HUES6 (cell line): ENCODE measurements around the gene TOMM7.

Experiments used
- H3K27ac ChIP-seq: 2 replicates; pipeline ENCODE4 v1.7.0; 2013; ENCODE audit warnings: low read depth, mild to moderate bottlenecking, low read length, inconsistent platforms
- H3K27me3 ChIP-seq: 2 replicates; pipeline ENCODE4 v1.6.1; 2013; ENCODE audit warnings: low read length; ENCODE audit not compliant: control insufficient read depth, insufficient read depth
- H3K36me3 ChIP-seq: 2 replicates; pipeline ENCODE4 v1.6.1; 2013; ENCODE audit warnings: low read length; ENCODE audit not compliant: control insufficient read depth, insufficient read depth
- H3K4me1 ChIP-seq: 2 replicates; pipeline ENCODE4 v1.6.1; 2013; ENCODE audit warnings: low read length; ENCODE audit not compliant: control insufficient read depth, insufficient read depth
- H3K4me3 ChIP-seq: 2 replicates; pipeline ENCODE4 v1.5.1; 2013; ENCODE audit warnings: low read depth, low read length
- H3K9ac ChIP-seq: one replicate; pipeline ENCODE4 v1.6.1; 2013; ENCODE audit warnings: mild to moderate bottlenecking, low read length
- H3K9me3 ChIP-seq: 2 replicates; pipeline ENCODE4 v1.6.1; 2013; ENCODE audit warnings: low read depth, low read length; ENCODE audit not compliant: control insufficient read depth, insufficient read depth

Gene TOMM7

GRCh38 chr7:22822486-22823141, at the start of gene TOMM7:
TSS of gene TOMM7 (minus strand) at chr7:22822849. CDS start at chr7:22822779, 70 bp downstream.
- Histone ChIP-seq H3K36me3 (peaks cover 12% of the 10 kb centered on the region), H3K27ac (peak within 1 kb of the TSS; percentile 87), H3K4me3 (peak within 1 kb of the TSS; percentile 91), H3K9me3 (no peaks in the 10 kb centered on the region), H3K27me3 (no peaks in the 10 kb centered on the region), H3K4me1 (peaks cover 19% of the 10 kb centered on the region), H3K9ac (peak within 1 kb of the TSS; percentile 97)

GRCh38 chr7:22872096-22872807, 49.6 kb upstream of the TOMM7 start:
- H3K4me3 ChIP-seq, result no peak overlapping the region
- H3K27ac ChIP-seq, result no peak overlapping the region
- H3K9me3 ChIP-seq, result no peaks in the 10 kb centered on the region
- peaks cover 6% of the 10 kb centered on the region; the same call in 1 of the 2 replicates for H3K4me1 ChIP-seq
- H3K36me3 ChIP-seq, result peaks cover 9% of the 10 kb centered on the region; the same call in 1 of the 2 replicates
- no peaks in the 10 kb centered on the region for H3K27me3 ChIP-seq
- no peak overlapping the region for H3K9ac ChIP-seq

GRCh38 chr7:22871661-22872060, 49.0 kb upstream of the TOMM7 start:
- H3K36me3 ChIP-seq, result peaks cover 9% of the 10 kb centered on the region; the same call in 1 of the 2 replicates
- no peak overlapping the region for H3K4me3 ChIP-seq
- H3K4me1 ChIP-seq, result peaks cover 6% of the 10 kb centered on the region; the same call in 1 of the 2 replicates
- H3K9ac ChIP-seq, result no peak overlapping the region
- H3K27ac ChIP-seq, result no peak overlapping the region
- H3K27me3 ChIP-seq, result no peaks in the 10 kb centered on the region
- no peaks in the 10 kb centered on the region for H3K9me3 ChIP-seq

GRCh38 chr7:22868509-22868908, 45.9 kb upstream of the TOMM7 start:
- no peak overlapping the region for H3K9ac ChIP-seq
- peaks cover 9% of the 10 kb centered on the region; the same call in 1 of the 2 replicates for H3K4me1 ChIP-seq

GRCh38 chr7:22867589-22867988, 44.9 kb upstream of the TOMM7 start:
- Histone ChIP-seq H3K27me3 (no peaks in the 10 kb centered on the region), H3K27ac (no peak overlapping the region), H3K4me3 (no peak overlapping the region), H3K4me1 (peaks cover 9% of the 10 kb centered on the region; the same call in 1 of the 2 replicates), H3K9me3 (no peaks in the 10 kb centered on the region), H3K9ac (no peak overlapping the region), H3K36me3 (peaks cover 24% of the 10 kb centered on the region; the same call in 1 of the 2 replicates)

More at GRCh38 chr7:22868509-22868908, 45.9 kb upstream of the TOMM7 start:
- Histone ChIP-seq H3K4me3 (no peak overlapping the region), H3K27ac (no peak overlapping the region), H3K27me3 (no peaks in the 10 kb centered on the region), H3K36me3 (peaks cover 20% of the 10 kb centered on the region; the same call in 1 of the 2 replicates), H3K9me3 (no peaks in the 10 kb centered on the region)

- Histone ChIP-seq H3K9me3 (no peaks in the 10 kb centered on the region), H3K27ac (no peak overlapping the region), H3K4me3 (no peak overlapping the region), H3K36me3 (peaks cover 24% of the 10 kb centered on the region; the same call in 1 of the 2 replicates), H3K27me3 (no peaks in the 10 kb centered on the region), H3K4me1 (peaks cover 6% of the 10 kb centered on the region; the same call in 1 of the 2 replicates), H3K9ac (no peak overlapping the region)
Observed at GRCh38 chr7:22867003-22867402, 44.4 kb upstream of the TOMM7 start.

GRCh38 chr7:22865602-22865960, 42.9 kb upstream of the TOMM7 start:
- Histone ChIP-seq H3K9ac (no peak overlapping the region), H3K36me3 (peaks cover 34% of the 10 kb centered on the region), H3K9me3 (no peaks in the 10 kb centered on the region), H3K4me3 (no peak overlapping the region), H3K27ac (0 out of 2 replicates have a peak overlapping the region, but pooled peaks have one; percentile 27), H3K27me3 (no peaks in the 10 kb centered on the region), H3K4me1 (peaks cover 6% of the 10 kb centered on the region; the same call in 1 of the 2 replicates)

- H3K9me3 ChIP-seq, result no peaks in the 10 kb centered on the region
- H3K4me3 ChIP-seq, result no peak overlapping the region
- H3K4me1 ChIP-seq, result peaks cover 6% of the 10 kb centered on the region; the same call in 1 of the 2 replicates
- peak overlapping the region; percentile 17 for H3K9ac ChIP-seq
- H3K27me3 ChIP-seq, result no peaks in the 10 kb centered on the region
- H3K36me3 ChIP-seq, result peaks cover 40% of the 10 kb centered on the region
- peak overlapping the region; percentile 27; the same call in 1 of the 2 replicates for H3K27ac ChIP-seq
Observed at GRCh38 chr7:22864855-22865601, 42.4 kb upstream of the TOMM7 start.

- H3K9me3 ChIP-seq, result no peaks in the 10 kb centered on the region
- no peak overlapping the region for H3K4me3 ChIP-seq
- no peak overlapping the region; the same call in 1 of the 2 replicates for H3K27ac ChIP-seq
- peaks cover 6% of the 10 kb centered on the region; the same call in 1 of the 2 replicates for H3K4me1 ChIP-seq
- H3K36me3 ChIP-seq, result peaks cover 44% of the 10 kb centered on the region
- H3K27me3 ChIP-seq, result no peaks in the 10 kb centered on the region
- no peak overlapping the region for H3K9ac ChIP-seq
Observed at GRCh38 chr7:22864301-22864700, 41.7 kb upstream of the TOMM7 start.

- no peaks in the 10 kb centered on the region for H3K27me3 ChIP-seq
- peaks cover 47% of the 10 kb centered on the region for H3K36me3 ChIP-seq
- no peak overlapping the region for H3K4me3 ChIP-seq
- H3K9ac ChIP-seq, result no peak overlapping the region
- peaks cover 16% of the 10 kb centered on the region; the same call in 1 of the 2 replicates for H3K4me1 ChIP-seq
- H3K9me3 ChIP-seq, result no peaks in the 10 kb centered on the region
- no peak overlapping the region for H3K27ac ChIP-seq
Observed at GRCh38 chr7:22863156-22863899, 40.7 kb upstream of the TOMM7 start.
